Heart right ventricle (tissue), 16 donors: ENCODE results near the gene GMPPA. TPM values are rescaled to one million over a fixed set of nuclear protein-coding genes. Genes with fewer than 3 reads are reported as not detected.

Source experiments
- ATAC-seq, 8 donors: fragments of 200-7000 bp; cut with Tn5 transposase; one replicate each; pipeline ENCODE4 v1.9.1; 2020; ENCODE audit warnings: mild to moderate bottlenecking in 8 of 8, moderate library complexity in 8 of 8, moderate number of reproducible peaks in 1 of 8
- DNase-seq, 2 donors: peaks; one replicate each; pipeline ENCODE4 v3.0.0-alpha.2; 2020
- H3K27ac ChIP-seq, 10 donors: fragments of 200-600 bp; sonication (generic) in 2 of 10; one replicate each; pipeline versions ENCODE4 v1.5.0 to v1.8.0; 2020 to 2022; ENCODE audit warnings: mild to moderate bottlenecking in 3 of 10
- H3K27me3 ChIP-seq, 7 donors: fragments of 200-600 bp; one replicate each; pipeline ENCODE4 v1.8.0; 2021 to 2022; ENCODE audit warnings: mild to moderate bottlenecking in 2 of 7
- H3K36me3 ChIP-seq, 9 donors: fragments of 200-600 bp; sonication (generic) in 1 of 9; one replicate each; pipeline versions ENCODE4 v1.5.0 to v1.8.0; 2020 to 2022; ENCODE audit warnings: mild to moderate bottlenecking in 2 of 9
- H3K4me1 ChIP-seq, 9 donors: fragments of 200-600 bp; sonication (generic) in 1 of 9; one replicate each; pipeline versions ENCODE4 v1.5.0 to v1.8.0; 2020 to 2022; ENCODE audit warnings: mild to moderate bottlenecking in 4 of 9
- H3K4me3 ChIP-seq, 10 donors: fragments of 200-600 bp; sonication (generic) in 2 of 10; one replicate each; pipeline versions ENCODE4 v1.5.0 to v1.8.0; 2020 to 2022; ENCODE audit warnings: mild to moderate bottlenecking in 7 of 10, moderate library complexity in 2 of 10
- H3K9me3 ChIP-seq, 11 donors: fragments of 200-600 bp in 10 of 11; sonication (generic) in 2 of 11; one replicate each; pipeline versions ENCODE4 v1.5.0 to v1.8.0; 2013 to 2022; ENCODE audit warnings: mild to moderate bottlenecking in 2 of 11, control low read depth in 1 of 11, moderate library complexity in 1 of 11
- WGBS, 2 donors: extraction: QIAGEN DNeasy Blood & Tissue Kit; methylation state at CpG; one replicate each; pipeline ENCODE4 v1.1.7; 2013; ENCODE audit warnings: inconsistent platforms in 1 of 2; 5-methylcytosine and 5-hydroxymethylcytosine counted together
- intact Hi-C, 10 donors: fragments of 100-400 bp; cut with DNase I; formaldehyde crosslinking; loops; one replicate each; pipeline versions ENCODE4 v1.11.1 to v1.14.2; 2022
- microRNA-seq, 2 donors: library from miRNA; unstranded; fragments of <30 nt; microRNA quantifications; one replicate each; pipeline ENCODE4 v1.2.0, GENCODE V29; 2021
- polyA plus RNA-seq, 2 donors: library from polyadenylated mRNA; stranded (reverse); fragments of 200-250 nt; gene quantifications; one replicate each; pipeline ENCODE4 v1.2.3, GENCODE V29; 2013
- total RNA-seq, 10 donors: library from RNA; stranded (reverse); fragmentation: NEBNext Ultra II Directional in 3 of 10; extraction: Animal tissue kit (Norgen Biotek cat#: 25700) in 3 of 10; gene quantifications; one replicate each; pipeline versions ENCODE4 v1.2.1 to v1.2.4, GENCODE V29; 2021 to 2023
- TF ChIP-seq, protein P1 (sequence below), 9 donors: fragments of 200-600 bp; sonication (generic) in 2 of 9; IDR thresholded peaks; one replicate each; pipeline versions ENCODE4 v1.5.0 to v1.8.0; 2021 to 2022; ENCODE audit warnings: antibody characterized with exemption in 9 of 9, mild to moderate bottlenecking in 5 of 9, moderate library complexity in 1 of 9
- donor health status: Arrhythmogenic right ventricular cardiomyopathy.
- donor health status: ischemic (EF 13 %, LVEDD 7.1; RV severe dilation, severe dysfunction).
- donor health status: healthy with polysubstance abuse.
- donor health status: DM: no; HTN: yes; CAD: no.
- donor health status: DM: no; HTN: no; CAD: no.
- donor health status: ischemic (EF 25% LVEDD 6.9; RV normal size, moderate dysfunction).
- donor health status: ischemic (EF 25% LVEDD 5.7; RV mildly dilated, moderate dysfunction).
- donor health status: healthy.
- donor health status: DM: yes; HTN: yes; CAD: no.
- donor health status: Ischemic cardiomyopathy.
- donor health status: ischemic (EF 35%, LVEDD 5.7; RV mildly dilated, moderate dysfunction).
- donor health status: nonischemic (EF 11% LVEDD 7.7; RV severe dilation, severe dysfunction).
- donor health status: DM: yes; HTN: yes; CAD: no.
- donor health status: PGD.
- donor health status: ischemic (EF 29% LVEDD 5.4; RV normal size, mild dysfunction).
- donor health status: nonischemic (EF 23%, LVEDD 6.1; RV moderate dilation, normal function).

Gene GMPPA
- total and polyA plus RNA-seq, 12 donors, result 15.8 to 48.6 (median 22.1) TPM

DNA sequence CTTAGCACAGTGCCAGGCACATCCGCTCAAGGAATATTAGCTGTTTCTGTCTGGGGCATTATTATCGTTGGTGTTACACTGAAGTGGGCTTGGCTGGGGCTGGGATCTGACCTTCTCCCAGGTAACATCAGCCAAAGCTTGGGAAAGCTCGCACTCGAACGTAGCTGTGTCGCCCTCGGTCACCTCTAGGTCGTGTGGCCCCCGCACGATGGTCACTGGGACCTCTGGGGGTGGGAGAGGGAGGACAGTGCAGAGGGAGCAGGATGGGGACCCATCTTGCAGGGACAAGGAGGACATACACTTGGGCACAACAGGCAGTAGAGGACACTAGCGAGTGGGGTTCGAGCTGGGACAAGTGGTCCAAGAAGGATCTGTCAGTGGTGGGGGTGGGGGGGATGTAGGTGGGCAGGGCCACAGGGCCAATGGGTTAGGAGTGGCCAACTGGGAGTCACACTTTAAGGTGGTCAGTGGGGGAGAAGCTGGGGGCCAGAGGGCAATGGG, 54.8 kb downstream of the GMPPA start:
- Histone ChIP-seq H3K4me1 (peaks cover 12 to 22% (median 17%) of the 10 kb centered on the region in 9 donors), H3K36me3 (peaks cover 0 to 35% (median 3%) of the 10 kb centered on the region in 9 donors), H3K9me3 (no peaks in the 10 kb centered on the region), H3K27me3 (peaks cover 0 to 45% (median 25%) of the 10 kb centered on the region in 7 donors), H3K4me3 (peak overlapping the region in 1 of 10 donors; percentile 72), H3K27ac (no peak overlapping the region)
- ATAC-seq, result no peak
- no peak for DNase-seq
- WGBS, 2 donors, result 83% methylated on average over 12 of the region's 12 CpGs
- intact Hi-C loops, result loop anchor here in 2 of 10 donors (5.0 kb wide), 1 partner anchor 44 kb away; the partner anchor contains the start of gene STK11IP (in 2 of the 2)
- TF ChIP-seq, protein P1, sequence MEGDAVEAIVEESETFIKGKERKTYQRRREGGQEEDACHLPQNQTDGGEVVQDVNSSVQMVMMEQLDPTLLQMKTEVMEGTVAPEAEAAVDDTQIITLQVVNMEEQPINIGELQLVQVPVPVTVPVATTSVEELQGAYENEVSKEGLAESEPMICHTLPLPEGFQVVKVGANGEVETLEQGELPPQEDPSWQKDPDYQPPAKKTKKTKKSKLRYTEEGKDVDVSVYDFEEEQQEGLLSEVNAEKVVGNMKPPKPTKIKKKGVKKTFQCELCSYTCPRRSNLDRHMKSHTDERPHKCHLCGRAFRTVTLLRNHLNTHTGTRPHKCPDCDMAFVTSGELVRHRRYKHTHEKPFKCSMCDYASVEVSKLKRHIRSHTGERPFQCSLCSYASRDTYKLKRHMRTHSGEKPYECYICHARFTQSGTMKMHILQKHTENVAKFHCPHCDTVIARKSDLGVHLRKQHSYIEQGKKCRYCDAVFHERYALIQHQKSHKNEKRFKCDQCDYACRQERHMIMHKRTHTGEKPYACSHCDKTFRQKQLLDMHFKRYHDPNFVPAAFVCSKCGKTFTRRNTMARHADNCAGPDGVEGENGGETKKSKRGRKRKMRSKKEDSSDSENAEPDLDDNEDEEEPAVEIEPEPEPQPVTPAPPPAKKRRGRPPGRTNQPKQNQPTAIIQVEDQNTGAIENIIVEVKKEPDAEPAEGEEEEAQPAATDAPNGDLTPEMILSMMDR (IDR thresholded peaks at IDR 0.05), result no peak

DNA sequence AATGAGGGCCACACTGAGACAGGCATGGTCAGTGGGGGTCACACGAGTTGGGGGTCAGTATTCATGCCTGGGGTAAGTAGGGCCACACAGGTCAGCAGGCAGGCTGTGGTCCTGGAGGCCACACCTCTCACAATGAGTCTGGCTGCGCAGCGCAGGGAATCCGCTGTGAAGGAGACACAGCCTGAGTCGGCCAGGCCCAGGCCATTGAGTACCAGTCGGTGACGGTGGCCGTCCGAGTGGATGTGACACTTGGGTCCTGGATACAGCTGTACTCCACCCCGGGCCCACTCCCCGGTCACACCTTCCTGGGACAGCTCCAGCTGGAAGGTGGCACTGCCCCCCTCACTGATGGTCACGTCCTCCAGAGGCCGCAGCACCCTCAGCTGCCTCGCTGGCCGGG, 55.7 kb downstream of the GMPPA start:
- Histone ChIP-seq H3K4me3 (no peak overlapping the region), H3K4me1 (peaks cover 12 to 22% (median 17%) of the 10 kb centered on the region in 9 donors), H3K27ac (no peak overlapping the region), H3K27me3 (peaks cover 0 to 45% (median 25%) of the 10 kb centered on the region in 7 donors), H3K36me3 (peaks cover 0 to 39% (median 3%) of the 10 kb centered on the region in 9 donors), H3K9me3 (no peaks in the 10 kb centered on the region)
- no peak for ATAC-seq
- TF ChIP-seq, protein P1 (IDR thresholded peaks at IDR 0.05), result no peak
- WGBS, 2 donors, result 91 to 93% methylated on average over 15 of the region's 15 CpGs
- DNase-seq, result no peak
- intact Hi-C loops, result loop anchor here in 2 of 10 donors (5.0 kb wide), 1 partner anchor 43 kb away; the partner anchor contains the start of gene STK11IP (in 2 of the 2)

DNA sequence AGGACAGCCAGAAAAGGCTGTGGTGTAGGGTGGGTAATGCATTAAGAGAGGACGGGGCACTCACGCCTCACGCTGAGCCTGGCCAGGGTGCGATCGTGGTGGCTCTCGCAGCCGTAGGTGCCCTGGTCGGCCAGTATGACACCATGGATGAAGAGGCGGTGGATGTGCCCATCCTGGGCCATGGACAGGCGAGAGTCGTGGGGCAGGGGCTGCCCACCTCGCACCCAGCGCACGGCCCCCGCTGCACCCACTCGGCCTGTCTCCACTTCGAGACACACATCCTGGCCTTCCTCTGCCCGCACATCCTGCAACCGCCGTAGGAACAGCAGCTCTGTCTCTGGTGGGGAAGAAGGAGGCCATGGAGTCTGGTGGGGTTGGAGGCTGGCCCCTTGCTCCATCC, 57.3 kb downstream of the GMPPA start:
- DNase-seq, result no peak
- WGBS, 2 donors, result 93 to 96% methylated on average over 20 of the region's 20 CpGs
- H3K27ac ChIP-seq, result no peak overlapping the region
- intact Hi-C loops, result no loop called here
- no peak for ATAC-seq
- peaks cover 0 to 33% (median 3%) of the 10 kb centered on the region in 9 donors for H3K36me3 ChIP-seq
- peaks cover 12 to 34% (median 21%) of the 10 kb centered on the region in 9 donors for H3K4me1 ChIP-seq
- TF ChIP-seq, protein P1 (IDR thresholded peaks at IDR 0.05), result no peak
- peaks cover 0 to 33% (median 25%) of the 10 kb centered on the region in 7 donors for H3K27me3 ChIP-seq
- no peak overlapping the region for H3K4me3 ChIP-seq
- no peaks in the 10 kb centered on the region for H3K9me3 ChIP-seq

DNA sequence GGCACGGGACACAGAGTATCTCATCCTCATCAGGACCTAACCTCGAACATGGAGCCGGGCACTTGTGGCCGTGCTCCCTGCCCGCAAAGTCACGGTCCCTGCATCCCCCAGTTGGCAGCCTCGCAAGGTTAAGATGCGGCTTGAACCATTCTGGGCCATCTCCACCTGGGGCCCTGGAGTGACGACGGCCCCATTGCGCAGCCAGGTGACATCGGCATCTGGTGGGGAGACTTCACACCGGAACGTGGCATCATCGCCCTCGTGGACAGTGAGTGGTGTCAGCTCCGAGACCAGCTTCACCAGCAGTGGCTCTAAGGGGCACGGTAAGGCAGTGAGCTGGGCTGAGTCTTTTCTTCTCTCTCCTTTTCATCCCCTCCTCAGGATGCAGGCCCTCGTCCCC, 57.7 kb downstream of the GMPPA start:
- H3K36me3 ChIP-seq, result peaks cover 0 to 38% (median 3%) of the 10 kb centered on the region in 9 donors
- WGBS, 2 donors, result 95% methylated on average over 19 of the region's 19 CpGs
- DNase-seq (no peak), ATAC-seq (no peak)
- no peak overlapping the region for H3K4me3 ChIP-seq
- H3K4me1 ChIP-seq, result peaks cover 12 to 33% (median 23%) of the 10 kb centered on the region in 9 donors
- peaks cover 0 to 30% (median 23%) of the 10 kb centered on the region in 7 donors for H3K27me3 ChIP-seq
- intact Hi-C loops, result no loop called here
- TF ChIP-seq, protein P1 (IDR thresholded peaks at IDR 0.05), result no peak
- no peaks in the 10 kb centered on the region for H3K9me3 ChIP-seq
- H3K27ac ChIP-seq, result no peak overlapping the region

Small RNAs within 50 kb of the gene (microRNA-seq; reads per million reads assigned to microRNA genes)
- gene MIR3132, result 2.0 to 5.4 reads per million in 2 donors

Other genes with a start within 250 kb of the GMPPA start
- gene TUBA4B, start 245.6 kb upstream of the GMPPA start, total RNA-seq, result not detected
- gene TUBA4B, start 245.6 kb upstream of the GMPPA start, polyA plus RNA-seq, result not detected
- gene TUBA4A, start 245.0 kb upstream of the GMPPA start, total RNA-seq, result 100 to 1,000 TPM in 7 of 10 donors, 10 to 100 TPM in 3; 76.0 to 245 (median 145) TPM
- 100 to 1,000 TPM in 1 of 2 donors, 10 to 100 TPM in 1; 61.0 to 341 TPM for gene TUBA4A, start 245.0 kb upstream of the GMPPA start, polyA plus RNA-seq
- 10 to 100 TPM; 55.6 to 87.6 (median 83.1) TPM for gene DNAJB2, start 219.5 kb upstream of the GMPPA start, total RNA-seq
- gene DNAJB2, start 219.5 kb upstream of the GMPPA start, polyA plus RNA-seq, result 100 to 1,000 TPM in 1 of 2 donors, 10 to 100 TPM in 1; 76.9 to 148 TPM
- under 1 TPM in 6 of 10 donors, not detected in 4; 0.26 to 0.51 (median 0.31) TPM for gene PTPRN, start 189.5 kb upstream of the GMPPA start, total RNA-seq
- under 1 TPM in 1 of 2 donors, not detected in 1; 0.09 TPM for gene PTPRN, start 189.5 kb upstream of the GMPPA start, polyA plus RNA-seq
- gene RESP18, start 166.1 kb upstream of the GMPPA start, total RNA-seq, result not detected
- not detected for gene RESP18, start 166.1 kb upstream of the GMPPA start, polyA plus RNA-seq
- 100 to 1,000 TPM in 1 of 10 donors, 10 to 100 TPM in 9; 56.1 to 110 (median 74.0) TPM for gene DNPEP, start 111.0 kb upstream of the GMPPA start, total RNA-seq
- gene DNPEP, start 111.0 kb upstream of the GMPPA start, polyA plus RNA-seq, result 10 to 100 TPM; 56.3 to 68.5 TPM
- over 10,000 TPM; 12,560 to 18,019 (median 15,816) TPM for gene DES, start 80.5 kb upstream of the GMPPA start, total RNA-seq
- gene DES, start 80.5 kb upstream of the GMPPA start, polyA plus RNA-seq, result over 10,000 TPM; 13,697 to 18,010 TPM
- gene SPEG, start 64.0 kb upstream of the GMPPA start, total RNA-seq, result 100 to 1,000 TPM in 9 of 10 donors, 10 to 100 TPM in 1; 97.2 to 151 (median 120) TPM
- gene SPEG, start 64.0 kb upstream of the GMPPA start, polyA plus RNA-seq, result 100 to 1,000 TPM in 1 of 2 donors, 10 to 100 TPM in 1; 62.9 to 130 TPM
- gene ASIC4, start 15.6 kb downstream of the GMPPA start, total RNA-seq, result under 1 TPM in 5 of 10 donors, not detected in 5; 0.15 to 0.43 (median 0.20) TPM
- gene ASIC4, start 15.6 kb downstream of the GMPPA start, polyA plus RNA-seq, result not detected
- 100 to 1,000 TPM in 4 of 10 donors, 10 to 100 TPM in 6; 66.5 to 166 (median 95.9) TPM for gene CHPF, start 44.9 kb downstream of the GMPPA start, total RNA-seq
- gene CHPF, start 44.9 kb downstream of the GMPPA start, polyA plus RNA-seq, result 100 to 1,000 TPM in 1 of 2 donors, 10 to 100 TPM in 1; 76.9 to 221 TPM
- 1 to 10 TPM in 8 of 10 donors, under 1 TPM in 2; 0.59 to 3.5 (median 1.6) TPM for gene TMEM198, start 45.1 kb downstream of the GMPPA start, total RNA-seq
- 10 to 100 TPM in 1 of 2 donors, 1 to 10 TPM in 1; 3.0 to 10.7 TPM for gene TMEM198, start 45.1 kb downstream of the GMPPA start, polyA plus RNA-seq
- gene OBSL1, start 72.6 kb downstream of the GMPPA start, total RNA-seq, result 100 to 1,000 TPM; 161 to 277 (median 171) TPM
- gene OBSL1, start 72.6 kb downstream of the GMPPA start, polyA plus RNA-seq, result 100 to 1,000 TPM; 108 to 310 TPM
- 1 to 10 TPM; 1.1 to 4.2 (median 2.5) TPM for gene INHA, start 73.4 kb downstream of the GMPPA start, total RNA-seq
- 10 to 100 TPM in 1 of 2 donors, 1 to 10 TPM in 1; 4.0 to 22.1 TPM for gene INHA, start 73.4 kb downstream of the GMPPA start, polyA plus RNA-seq
- gene STK11IP, start 99.0 kb downstream of the GMPPA start, total RNA-seq, result 10 to 100 TPM in 8 of 10 donors, 1 to 10 TPM in 2; 7.2 to 18.2 (median 12.9) TPM
- gene STK11IP, start 99.0 kb downstream of the GMPPA start, polyA plus RNA-seq, result 10 to 100 TPM; 15.4 to 27.4 TPM
- 100 to 1,000 TPM; 339 to 671 (median 422) TPM for gene SLC4A3, start 128.7 kb downstream of the GMPPA start, total RNA-seq
- 100 to 1,000 TPM; 197 to 341 TPM for gene SLC4A3, start 128.7 kb downstream of the GMPPA start, polyA plus RNA-seq